ENCODE results near the gene TAGLN2.
A peak's percentile ranks its signal among the peaks of the same experiment; 100 is the strongest.

Gene TAGLN2

DNA sequence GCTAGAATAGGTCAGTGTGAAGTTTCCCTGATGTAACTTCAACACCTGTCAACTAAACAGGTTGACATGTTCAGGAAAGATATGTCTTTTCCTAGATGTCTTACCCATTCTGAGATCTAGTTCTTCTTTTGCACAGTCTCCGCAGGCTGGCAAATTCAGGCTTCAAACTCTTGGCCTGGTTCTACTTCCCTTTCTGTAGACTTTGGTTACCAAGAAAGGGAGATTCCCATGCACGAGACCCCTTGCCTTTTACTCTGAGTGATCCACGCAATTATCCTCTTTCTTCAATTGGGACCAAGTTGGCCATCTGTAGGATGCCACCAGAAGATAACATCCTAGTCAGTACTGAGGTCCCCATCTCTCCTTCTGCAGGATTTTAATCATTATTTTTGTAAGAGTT lies 27.3 kb downstream of the TAGLN2 start:
- no peak for DNase-seq

DNA sequence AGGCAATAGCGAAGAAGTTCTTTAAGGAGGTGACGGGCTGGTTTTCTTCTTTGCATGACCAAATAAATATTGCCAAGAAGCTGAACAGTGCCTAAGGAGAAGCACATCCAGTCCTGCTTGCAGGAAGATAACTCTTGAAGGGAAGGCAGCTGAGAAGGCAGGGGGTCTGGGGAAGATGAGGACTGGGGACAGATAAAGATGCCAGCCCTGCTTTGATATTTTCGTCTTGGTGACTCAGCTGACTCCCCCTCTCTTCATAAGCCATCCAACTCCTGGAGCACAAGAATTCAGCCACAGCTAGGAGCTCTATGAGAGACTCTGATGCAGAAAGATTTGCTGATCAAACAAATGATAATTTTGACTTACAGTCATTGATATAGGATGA lies 28.8 kb downstream of the TAGLN2 start:
- DNase-seq, result no peak

DNA sequence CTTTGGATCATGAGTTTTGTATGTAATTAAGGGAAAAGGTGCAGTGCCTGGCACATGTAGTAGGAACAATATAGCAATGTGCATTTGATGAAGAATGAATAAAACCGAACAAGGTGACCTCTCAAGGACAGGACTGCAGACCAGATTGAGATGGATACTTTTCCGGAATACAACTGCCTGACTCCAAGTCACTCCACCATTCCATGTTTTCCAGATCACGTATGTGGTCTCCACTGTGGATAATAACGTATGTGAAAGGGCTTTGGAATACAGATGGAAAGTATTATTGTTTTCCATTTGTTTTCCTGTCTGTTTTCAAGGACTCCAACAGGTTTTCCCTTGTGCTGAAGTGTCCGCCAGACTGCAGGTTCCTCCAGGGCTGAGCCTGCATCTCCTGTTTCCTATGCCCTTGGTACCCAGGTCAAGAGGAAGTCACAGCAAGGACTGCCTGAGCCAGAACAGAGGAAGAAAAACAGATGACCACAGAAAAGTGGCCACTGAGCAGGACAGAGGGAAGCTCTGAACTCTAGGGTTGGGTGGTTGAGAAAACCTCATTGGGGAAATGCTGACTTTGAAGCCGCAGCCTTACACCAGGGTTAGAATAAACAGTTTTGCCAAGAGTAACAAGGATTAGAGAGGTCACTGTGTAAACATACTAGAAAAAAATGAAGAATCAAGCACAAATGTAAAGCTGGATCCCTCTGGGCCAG lies 29.3 kb downstream of the TAGLN2 start:
- no peak for DNase-seq

DNA sequence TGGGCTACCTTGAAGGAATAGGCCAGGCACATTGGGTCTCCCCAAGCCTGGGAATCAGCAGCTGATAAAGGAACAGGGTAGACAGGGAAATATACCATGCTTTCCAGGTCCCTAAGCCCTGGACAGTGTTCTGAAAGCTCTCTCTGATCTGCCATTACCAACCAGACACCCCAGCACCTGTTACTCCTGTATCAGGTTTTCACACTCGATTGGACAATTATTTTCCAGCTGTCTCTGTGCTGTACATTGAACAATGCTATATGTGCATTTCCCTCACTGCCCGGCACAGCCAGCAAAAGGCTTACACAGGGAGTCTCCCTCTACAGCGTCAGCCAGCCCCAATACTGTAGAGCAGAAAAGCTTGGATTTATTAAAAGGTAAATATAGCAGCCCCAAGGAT lies 30.0 kb downstream of the TAGLN2 start:
- DNase-seq, result no peak

DNA sequence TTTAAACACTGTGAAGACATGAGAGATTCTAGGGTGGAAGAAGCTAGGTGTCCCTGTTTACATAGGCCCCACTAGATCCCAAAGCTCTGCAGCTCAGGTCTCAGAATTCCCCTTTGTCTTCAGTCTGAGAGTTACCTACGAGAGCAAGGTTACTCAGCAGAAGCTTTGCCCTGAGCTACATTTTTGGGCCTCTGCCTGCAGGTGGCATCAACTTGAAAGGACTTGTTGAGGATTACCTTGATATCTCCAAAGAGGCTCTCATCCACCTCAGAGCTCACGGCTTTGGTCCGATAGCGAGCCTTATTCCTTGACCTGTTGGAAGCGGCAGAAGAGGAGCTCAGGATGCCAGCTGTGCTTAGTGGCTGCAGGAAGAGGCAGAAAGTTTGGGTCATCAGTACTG lies 32.4 kb downstream of the TAGLN2 start:
- DNase-seq, result no peak

DNA sequence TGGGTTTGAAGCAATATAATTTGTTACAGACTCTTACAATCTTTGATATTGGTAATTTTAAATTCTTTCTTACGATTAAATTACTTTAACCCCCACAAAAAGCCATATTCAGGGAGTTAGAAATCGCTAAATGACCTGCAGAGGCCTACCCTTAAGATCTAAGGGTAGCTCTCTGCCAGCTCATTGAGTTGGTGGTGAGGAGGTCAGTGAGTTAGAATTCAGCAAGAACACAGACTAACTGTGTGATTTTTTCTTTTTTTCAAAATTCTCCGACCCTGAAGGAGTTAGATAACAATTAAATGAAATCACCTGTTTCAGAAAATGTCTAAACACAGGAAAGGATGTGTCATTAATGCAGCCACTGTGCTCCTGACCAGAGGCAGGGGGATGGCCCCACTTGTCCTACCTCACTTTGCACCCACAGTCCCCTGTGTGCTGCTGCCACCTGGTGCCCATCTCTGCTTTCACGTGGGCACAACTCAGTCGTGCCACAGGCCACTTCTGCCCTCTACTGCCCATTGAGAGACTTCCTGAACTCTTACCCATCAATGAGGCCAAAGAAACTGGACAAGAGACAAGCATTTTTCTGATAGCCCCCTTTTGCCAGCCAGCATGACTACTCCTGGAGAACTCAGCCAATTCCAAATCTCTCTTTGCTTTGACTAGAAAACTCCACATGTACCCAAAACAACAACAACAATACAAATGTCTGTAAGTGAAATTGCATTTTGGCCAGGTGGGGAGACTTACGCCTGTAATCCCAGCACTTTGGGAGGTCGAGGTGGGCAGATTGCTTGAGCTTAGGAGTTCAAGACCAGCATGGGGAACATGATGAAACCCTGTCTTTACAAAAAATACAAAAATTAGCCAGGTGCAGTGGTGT lies 33.8 kb downstream of the TAGLN2 start:
- DNase-seq, result peak; percentile 71

DNA sequence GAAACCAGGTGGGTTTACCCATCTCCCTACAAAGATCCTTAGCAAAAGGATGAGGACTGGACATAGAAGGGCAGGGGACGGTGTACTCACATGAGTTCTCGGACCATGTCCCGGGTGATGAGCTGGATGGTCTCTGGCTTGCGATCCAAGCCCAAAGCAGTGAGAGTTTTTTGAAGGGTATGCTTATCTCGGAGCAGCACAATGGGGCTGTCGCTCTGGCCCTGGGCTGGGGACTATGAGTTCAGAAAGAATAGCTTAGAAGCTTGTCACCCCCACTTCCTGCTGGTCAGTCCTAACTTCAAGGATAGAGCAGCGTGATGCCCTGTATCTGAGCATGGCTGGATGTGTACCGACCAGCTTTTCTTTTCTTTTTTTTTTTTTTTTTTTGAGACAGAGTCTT lies 34.9 kb downstream of the TAGLN2 start:
- DNase-seq, result no peak

DNA sequence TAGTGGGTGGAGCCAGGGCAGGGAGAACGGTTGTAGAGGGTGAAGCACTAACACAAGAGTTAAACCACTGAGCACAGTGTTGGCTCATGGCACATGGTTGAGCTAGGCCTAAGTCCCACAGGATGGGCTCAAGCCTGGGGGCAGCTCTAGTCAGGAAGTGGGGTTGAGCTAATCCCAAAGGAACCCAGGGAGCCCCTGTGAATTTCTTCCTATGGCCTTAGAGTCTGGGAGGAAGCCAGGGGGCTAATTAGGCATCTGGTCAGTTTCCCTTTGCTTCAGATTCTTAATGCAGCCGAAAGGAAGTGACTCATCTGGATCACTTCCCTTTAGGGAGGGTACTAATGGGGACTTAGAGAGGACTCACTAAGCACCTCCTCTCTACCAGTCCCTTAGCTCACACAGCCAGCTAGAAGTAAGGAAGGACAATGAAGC lies 35.5 kb downstream of the TAGLN2 start:
- no peak for DNase-seq

DNA sequence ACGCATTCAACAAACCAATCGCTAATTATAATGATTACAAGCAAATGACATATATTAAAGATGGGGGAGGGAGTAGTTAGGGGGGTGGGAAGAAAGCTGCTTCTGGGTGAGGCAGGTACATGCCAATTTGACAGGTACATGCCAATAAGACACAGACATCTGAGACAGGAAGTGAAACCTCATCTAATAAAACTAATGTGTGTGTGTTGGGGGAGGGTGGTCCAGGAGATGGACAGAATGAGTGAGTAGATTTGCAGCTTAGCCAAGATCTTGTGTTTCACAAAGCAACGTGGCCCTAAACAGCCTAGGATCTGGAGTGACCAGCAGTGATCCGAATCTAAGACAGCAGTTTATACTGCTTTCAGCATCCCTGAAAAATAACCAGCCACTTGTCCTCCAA lies 36.1 kb downstream of the TAGLN2 start:
- no peak for DNase-seq

DNA sequence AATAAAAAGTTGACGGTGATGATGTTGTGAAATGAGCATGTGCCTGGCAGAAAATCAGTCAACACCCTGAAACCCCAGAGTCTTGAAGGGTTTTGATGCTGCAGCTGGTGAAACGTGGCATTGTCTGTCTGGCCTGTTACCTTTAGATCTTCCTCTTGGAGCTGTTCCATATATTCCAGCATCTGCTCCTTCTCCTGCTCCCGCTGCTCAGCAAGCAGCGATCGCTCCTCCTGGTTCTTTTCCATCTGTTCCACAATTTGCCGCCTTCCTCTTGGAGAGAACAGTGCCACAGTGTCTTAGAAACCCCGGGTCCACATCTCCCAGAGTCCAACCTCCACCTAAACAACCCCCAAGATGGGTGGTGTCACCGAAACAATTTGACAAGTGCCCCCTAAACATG lies 41.0 kb downstream of the TAGLN2 start:
- no peak for DNase-seq

DNA sequence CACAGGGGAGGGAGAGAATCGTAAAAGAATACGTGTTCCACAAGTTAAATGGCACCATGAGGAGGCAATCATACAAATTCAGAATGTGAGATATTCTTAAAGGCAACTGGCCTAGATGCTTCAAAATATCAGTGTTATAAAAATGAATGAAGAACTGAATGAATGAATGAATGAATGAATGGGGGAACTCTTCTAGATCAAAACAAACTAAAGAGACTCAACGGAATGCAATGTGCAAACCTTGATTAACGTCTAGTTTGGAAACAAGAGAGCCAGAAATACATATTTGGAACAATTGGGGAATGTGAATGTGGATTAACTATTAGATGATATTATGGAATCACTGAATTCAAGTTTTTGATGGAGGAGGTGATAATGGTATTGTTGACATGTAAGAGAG lies 42.2 kb downstream of the TAGLN2 start:
- DNase-seq, result no peak

DNA sequence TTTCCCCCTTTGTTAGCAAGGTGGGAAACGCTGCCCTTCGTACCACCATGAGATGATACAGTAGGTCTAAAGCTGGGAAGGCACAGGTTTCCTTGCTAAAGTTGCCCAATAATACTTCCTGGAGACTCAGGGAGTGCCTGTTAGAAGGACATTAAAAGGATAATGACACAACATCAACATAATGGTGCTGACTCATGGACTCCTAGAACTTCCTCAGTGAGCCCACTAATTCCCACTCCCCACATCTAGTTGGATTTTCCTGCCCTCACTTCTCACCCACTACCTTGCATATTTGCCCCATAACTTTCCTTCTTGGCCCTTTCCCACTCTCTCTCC lies 42.8 kb downstream of the TAGLN2 start:
- no peak for DNase-seq

DNA sequence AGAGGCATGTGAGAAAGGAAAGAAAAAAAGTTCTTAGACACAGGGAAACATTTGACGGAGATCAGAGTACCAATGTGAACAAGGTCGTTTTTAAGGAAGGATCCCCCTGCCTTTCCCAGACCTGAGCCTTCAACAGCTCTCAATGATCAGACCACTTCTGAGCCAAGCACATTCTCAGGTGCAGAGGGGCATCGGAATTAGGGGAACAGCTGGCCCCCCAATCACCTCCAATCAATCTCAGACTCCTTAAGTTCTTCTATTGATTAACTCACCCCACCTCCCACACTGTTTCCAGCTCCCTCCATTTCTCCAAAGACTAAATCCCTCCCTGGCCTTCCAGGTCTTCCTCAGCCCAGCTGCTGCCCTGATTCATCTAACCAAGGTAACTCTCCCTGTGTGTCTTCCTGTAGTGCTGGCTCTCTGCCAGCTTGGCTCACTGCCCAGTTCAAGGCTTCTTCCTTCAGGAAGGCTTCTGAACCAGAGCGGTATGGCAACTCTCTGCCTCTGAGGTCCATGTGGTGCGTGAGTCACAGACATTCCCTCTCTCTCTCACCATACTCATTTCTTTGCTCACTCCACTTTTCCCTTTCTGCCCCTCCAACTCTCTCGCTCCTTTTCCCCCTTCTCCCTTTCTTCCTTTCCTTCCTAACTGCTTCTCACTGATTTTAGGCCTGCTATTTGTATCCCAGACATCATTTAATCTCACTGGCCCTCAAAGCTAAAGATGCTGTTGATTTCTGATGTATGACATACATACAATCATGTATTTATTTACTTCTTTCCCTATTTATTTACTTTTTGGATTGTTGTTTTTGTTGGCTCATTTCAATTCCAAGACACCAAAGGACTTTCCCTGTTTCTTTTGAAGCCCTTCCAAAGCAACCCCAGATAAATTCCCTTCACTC lies 43.4 kb downstream of the TAGLN2 start:
- DNase-seq, result no peak

DNA sequence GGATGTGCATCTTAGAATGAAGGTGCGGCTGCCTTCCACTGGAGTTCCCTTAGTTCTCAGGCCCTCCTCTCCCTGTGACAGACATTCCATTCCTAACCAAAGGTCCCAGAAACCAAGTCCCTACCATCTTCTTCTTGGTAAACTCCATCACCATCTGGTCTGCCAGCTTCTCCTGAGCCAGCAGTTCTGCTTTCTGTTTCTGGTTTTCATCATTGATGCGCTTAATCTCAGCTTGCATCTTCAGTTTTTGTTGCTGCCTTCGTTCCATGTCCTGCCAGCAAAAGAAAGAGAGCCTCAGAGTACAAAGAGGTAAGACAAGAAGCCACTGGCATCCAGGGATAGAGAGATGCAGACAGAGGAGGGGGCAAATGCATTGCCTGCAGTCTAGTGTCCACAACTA lies 44.9 kb downstream of the TAGLN2 start:
- no peak for DNase-seq

DNA sequence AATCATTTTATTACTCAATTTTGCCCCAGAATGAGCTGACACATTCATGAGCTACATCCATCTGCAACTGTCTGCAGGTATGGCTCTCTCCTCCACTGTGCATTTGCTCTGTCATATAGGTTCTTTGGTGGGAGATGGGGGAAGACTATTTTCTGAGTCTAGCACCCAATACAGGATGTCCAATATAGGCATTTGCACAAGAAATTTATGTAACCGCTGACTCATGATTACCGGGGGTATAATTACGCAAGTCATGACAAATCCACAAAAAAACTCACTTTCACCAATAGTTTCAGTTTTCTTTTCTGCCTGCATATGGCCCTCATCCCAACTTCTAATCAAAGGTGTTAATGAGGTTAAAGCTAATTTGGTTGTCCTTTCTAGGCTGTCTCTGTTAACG lies 45.3 kb downstream of the TAGLN2 start:
- DNase-seq, result no peak

DNA sequence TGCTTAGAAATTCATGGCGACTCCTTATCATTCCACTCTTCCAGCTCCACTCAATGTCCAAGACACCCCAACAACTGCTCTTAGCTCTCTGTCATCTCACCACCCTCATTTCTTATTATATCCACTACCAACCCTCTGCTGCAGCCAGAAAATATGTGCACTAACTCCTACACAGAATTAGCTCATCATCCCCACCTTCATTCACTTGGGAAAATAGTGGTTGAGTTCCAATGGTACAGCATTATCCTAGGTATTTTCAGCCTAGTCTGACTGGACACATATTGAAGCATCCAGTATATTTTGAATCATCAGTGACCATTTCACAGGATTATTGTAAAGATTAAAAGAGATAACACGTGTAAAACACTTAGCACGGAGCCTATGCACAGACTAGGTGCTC lies 46.2 kb downstream of the TAGLN2 start:
- no peak for DNase-seq

DNA sequence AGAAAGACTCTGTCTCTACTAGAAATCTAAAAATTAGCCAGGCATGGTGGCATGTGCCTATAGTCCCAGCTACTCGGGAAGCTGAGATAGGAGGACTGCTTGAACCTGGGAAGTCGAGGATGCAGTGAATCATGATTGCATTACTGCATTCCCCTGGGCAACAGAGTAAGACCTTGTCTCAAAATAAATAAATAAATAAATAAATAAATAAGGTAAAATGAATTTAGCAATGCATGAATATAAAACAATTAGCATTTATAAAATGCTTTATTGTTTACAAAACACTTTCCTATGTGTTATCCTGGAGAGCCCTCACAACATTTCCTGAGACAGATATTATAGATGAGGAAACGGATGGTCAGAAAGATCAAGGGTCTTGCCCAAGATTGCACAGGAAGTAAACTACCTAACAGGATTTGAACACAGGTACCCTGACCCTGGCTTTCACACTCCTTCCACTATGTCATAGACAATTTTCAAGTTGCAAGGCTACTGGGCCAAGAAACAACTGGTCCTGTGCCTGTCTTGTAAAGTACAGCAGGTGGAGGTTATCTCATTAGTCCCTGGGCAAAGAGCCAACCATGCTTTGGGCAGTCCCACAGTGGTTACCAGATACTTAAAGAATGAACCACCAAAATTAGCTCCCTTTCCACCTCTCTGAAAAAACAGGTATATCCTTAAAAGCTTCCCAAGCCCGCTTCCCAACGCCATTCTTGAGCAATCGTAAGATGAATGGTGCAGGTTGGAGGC lies 47.4 kb downstream of the TAGLN2 start:
- DNase-seq, result no peak

DNA sequence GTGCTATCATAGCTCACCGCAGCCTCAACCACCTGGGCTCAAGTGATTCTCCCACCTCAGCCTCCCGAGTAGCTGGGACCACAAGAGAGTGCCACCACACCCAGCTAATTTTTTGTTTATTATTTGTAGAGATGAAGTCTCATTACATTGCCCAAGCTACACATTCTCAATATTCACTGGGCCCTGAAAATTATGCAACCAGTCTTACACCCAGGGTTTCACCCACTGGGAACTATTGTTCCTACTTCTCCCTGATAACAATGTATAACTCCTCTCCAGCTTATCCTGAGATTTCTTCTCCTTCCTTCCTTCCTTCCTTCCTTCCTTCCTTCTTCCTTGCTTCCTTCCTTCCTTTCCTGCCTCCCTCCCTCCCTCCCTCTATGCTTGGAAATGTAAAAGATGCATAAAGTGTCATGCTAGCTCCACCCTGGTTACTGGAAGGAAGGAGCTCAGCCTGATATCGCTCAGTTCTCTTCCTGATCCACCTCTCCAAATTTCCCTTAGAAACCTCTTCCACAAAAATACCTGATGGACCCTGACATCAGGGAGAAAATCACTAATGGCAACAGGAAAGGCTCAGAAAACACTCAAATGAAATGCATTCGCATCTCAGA lies 51.7 kb downstream of the TAGLN2 start:
- DNase-seq, result no peak

DNA sequence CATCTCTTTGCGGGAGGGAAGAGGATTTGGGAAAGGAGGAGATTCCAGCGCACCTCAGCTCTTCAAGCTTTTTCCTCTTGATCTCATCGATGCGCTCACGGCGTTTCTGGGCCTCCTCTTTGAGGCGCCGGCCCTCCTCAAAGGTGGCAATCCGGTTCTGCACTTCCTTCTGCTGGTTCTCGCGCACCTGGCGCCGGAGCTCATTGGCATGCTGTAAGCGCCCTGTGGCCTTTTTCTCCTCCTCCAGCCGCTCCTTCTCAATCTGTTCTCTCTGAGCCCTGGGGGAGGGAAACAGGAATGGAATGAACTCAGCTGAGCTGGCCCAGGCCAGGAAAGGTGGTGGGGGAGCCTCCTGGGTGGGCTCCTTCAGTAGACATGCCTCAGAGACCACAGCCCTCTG lies 52.4 kb downstream of the TAGLN2 start:
- no peak for DNase-seq

DNA sequence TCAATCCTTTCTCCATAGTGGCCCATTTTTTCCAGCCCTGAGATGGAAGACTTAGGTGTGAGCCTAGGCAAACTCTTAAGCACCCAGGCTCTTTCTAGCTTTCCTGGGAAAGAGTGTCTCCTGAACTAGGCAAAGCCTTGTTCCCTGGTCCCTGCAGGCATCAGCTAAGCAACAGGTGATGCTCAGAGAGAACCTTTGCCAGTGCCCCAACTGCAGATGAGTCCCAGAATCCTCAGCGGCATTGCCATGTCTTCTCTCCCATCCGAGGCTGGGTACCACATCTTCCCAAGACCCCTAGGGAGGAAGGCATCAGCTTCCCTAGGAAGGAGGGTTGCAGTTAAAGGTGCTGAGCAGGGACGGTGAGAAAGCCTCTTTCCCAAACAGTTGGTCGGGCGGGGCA lies 54.6 kb downstream of the TAGLN2 start:
- no peak for DNase-seq

DNA sequence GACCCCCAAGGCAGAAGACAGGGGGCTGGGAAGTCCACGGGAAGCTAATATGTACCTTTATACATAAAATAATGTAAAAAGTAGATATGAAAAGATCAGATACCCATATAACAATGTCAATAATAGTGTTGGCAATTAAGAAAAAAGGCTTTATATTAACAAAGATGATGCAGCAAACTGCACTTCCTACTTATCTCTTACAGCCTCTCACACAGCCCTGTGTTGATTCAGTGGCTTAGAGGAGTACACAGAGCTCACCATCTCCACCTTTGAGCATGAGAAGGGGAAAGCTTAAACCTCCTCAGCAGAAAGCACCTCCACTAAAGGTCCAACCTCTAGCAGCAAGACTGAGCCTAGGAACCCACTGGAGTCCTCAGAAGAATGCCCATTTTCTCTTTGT lies 55.7 kb downstream of the TAGLN2 start:
- no peak for DNase-seq

DNA sequence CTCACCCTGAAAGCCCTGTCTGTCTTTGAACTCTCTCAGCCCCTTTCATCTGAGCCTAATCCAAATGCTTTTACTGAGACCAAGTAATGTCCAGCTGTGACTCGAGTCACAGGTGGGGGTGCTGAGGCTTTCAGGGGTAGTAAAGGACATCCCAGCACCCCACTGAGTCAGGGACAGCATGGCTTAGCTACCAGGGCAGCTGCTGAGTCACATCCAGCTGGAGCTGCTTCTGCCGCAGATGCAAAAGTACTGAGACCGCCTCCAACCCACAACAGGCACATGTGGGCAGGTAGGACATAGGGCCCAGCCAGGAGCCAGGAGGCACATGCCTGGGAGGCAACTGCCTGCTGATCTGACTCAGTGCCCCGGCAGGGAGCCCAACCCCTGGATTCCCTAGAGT lies 56.1 kb downstream of the TAGLN2 start:
- no peak for DNase-seq
